ENCODE measurements around the gene OR2T11.
"Not testable (repeated sequence)": the region's sequence is repeated elsewhere in the genome, so short reads cannot be mapped to it uniquely, and the experiment has no call there.

- TF ChIP-seq CTCF (IDR thresholded peaks at IDR 0.05); POLR2A (IDR thresholded peaks at IDR 0.05; ENCODE audit: low read depth); EP300 (IDR thresholded peaks at IDR 0.05); POLR2AphosphoS5 (IDR thresholded peaks at IDR 0.05): not testable (repeated sequence)
Measured at GRCh38 chr1:248634991-248635390, at the start of gene OR2T11.

Data from esophagus muscularis mucosa (tissue), 4 donors.